Vagina (tissue), 2 donors: Measurements from ENCODE around the gene OR6K2. TPM values are rescaled to one million over a fixed set of nuclear protein-coding genes. Genes with fewer than 3 reads are reported as not detected.

Experiments
- DNase-seq, 2 donors: peaks; one replicate each; pipeline ENCODE4 v3.0.0-alpha.2; 2017; ENCODE audit errors: extremely low spot score in 2 of 2
- H3K27ac ChIP-seq: fragments of 200-600 bp; sonication (generic); one replicate; pipeline ENCODE4 v1.5.1; 2019
- H3K27me3 ChIP-seq: fragments of 200-600 bp; sonication (generic); one replicate; pipeline ENCODE4 v1.5.1; 2019
- H3K36me3 ChIP-seq, 2 donors: fragments of 200-600 bp; sonication (generic); one replicate each; pipeline ENCODE4 v1.5.1; 2017 to 2019
- H3K4me1 ChIP-seq: fragments of 200-600 bp; sonication (generic); one replicate; pipeline ENCODE4 v1.5.1; 2019
- H3K4me3 ChIP-seq, 2 donors: fragments of 200-600 bp; sonication (generic); 1 replicate in 1 of 2; 2 replicates in 1 of 2; pipeline ENCODE4 v1.5.1; 2016 to 2019
- H3K9me3 ChIP-seq: fragments of 200-600 bp; sonication (generic); one replicate; pipeline ENCODE4 v1.5.1; 2019
- CTCF ChIP-seq, 3 experiments: fragments of 450-650 bp in 2 of 3; fragments of 200-600 bp in 1 of 3; sonication (generic) in 1 of 3; IDR thresholded peaks; one replicate each; pipeline ENCODE4 v1.5.1; 2017 to 2019; ENCODE audit warnings: antibody characterized with exemption in 3 of 3, mild to moderate bottlenecking in 2 of 3, moderate library complexity in 2 of 3
- POLR2A ChIP-seq, 2 donors: fragments of 450-650 bp; IDR thresholded peaks; one replicate each; pipeline ENCODE4 v1.6.1; 2017; ENCODE audit warnings: antibody characterized with exemption in 2 of 2, mild to moderate bottlenecking in 2 of 2, moderate library complexity in 2 of 2
- POLR2AphosphoS5 ChIP-seq, 2 donors: sonication (generic); formaldehyde crosslinking; IDR thresholded peaks; one replicate each; pipeline ENCODE4 v1.9.0; 2017; ENCODE audit warnings: antibody characterized with exemption in 2 of 2, mild to moderate bottlenecking in 2 of 2, low read depth in 1 of 2; ENCODE audit not compliant: insufficient read depth in 1 of 2
- intact Hi-C: fragments of 100-400 bp; cut with DNase I; formaldehyde crosslinking; loops from one replicate; pipeline ENCODE4 v1.15.1; 2023
- total RNA-seq: library from RNA; depleted of rRNA; stranded (reverse); fragments of >200 nt; gene quantifications from one replicate; pipeline ENCODE4 v1.2.3, GENCODE V29; 2016

The OR6K2 gene
- total RNA-seq, 1 donor from 2014 or later, result not detected

- DNase-seq, result no peak
- Histone ChIP-seq H3K4me1 (no peaks in the 10 kb centered on the region), H3K27ac (no peak within 1 kb of the TSS), H3K4me3 (no peak within 1 kb of the TSS), H3K36me3 (no peaks in the 10 kb centered on the region), H3K27me3 (no peaks in the 10 kb centered on the region), H3K9me3 (no peaks in the 10 kb centered on the region)
- intact Hi-C loops, result no loop called here
- no peak for TF ChIP-seq POLR2AphosphoS5 (IDR thresholded peaks at IDR 0.05; ENCODE audit: insufficient read depth in 1 of 2, low read depth in 1 of 2)
- no peak for TF ChIP-seq CTCF (IDR thresholded peaks at IDR 0.05)
- no peak for TF ChIP-seq POLR2A (IDR thresholded peaks at IDR 0.05)
These were observed 14.1 kb downstream of the OR6K2 start, which contains the start of gene SPTA1 for GRCh38 chr1:158686111-158687009. Gene SPTA1 (minus strand): TSS chr1:158686715. CDS start chr1:158686517, 198 bp downstream.

DNA sequence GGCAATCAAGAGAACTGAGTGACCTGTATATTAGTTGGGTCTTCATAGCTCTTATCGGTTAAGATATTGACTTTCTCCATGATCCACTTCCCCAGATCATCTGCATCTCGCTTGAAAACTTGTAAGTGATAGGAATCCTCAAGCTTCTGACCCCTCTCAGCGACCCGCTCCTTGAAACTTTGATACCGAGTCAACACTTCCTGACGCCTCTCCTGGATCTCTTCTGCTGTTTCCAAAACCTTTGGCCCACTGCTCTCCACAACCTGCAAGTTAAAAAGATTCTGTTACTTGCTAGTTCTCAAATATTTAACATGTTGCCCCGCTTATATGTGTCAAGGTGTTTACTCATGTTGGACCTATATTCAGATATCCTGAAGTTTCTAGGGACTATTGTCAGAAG, 15.4 kb downstream of the OR6K2 start:
- H3K4me1 ChIP-seq, result no peaks in the 10 kb centered on the region
- intact Hi-C loops, result no loop called here
- H3K27ac ChIP-seq, result no peak overlapping the region
- H3K4me3 ChIP-seq, result no peak overlapping the region
- DNase-seq, result no peak
- H3K27me3 ChIP-seq, result no peaks in the 10 kb centered on the region
- H3K9me3 ChIP-seq, result no peaks in the 10 kb centered on the region
- H3K36me3 ChIP-seq, result no peaks in the 10 kb centered on the region
- TF ChIP-seq CTCF (IDR thresholded peaks at IDR 0.05), result no peak
- no peak for TF ChIP-seq POLR2A (IDR thresholded peaks at IDR 0.05)
- TF ChIP-seq POLR2AphosphoS5 (IDR thresholded peaks at IDR 0.05; ENCODE audit: insufficient read depth in 1 of 2, low read depth in 1 of 2), result no peak

DNA sequence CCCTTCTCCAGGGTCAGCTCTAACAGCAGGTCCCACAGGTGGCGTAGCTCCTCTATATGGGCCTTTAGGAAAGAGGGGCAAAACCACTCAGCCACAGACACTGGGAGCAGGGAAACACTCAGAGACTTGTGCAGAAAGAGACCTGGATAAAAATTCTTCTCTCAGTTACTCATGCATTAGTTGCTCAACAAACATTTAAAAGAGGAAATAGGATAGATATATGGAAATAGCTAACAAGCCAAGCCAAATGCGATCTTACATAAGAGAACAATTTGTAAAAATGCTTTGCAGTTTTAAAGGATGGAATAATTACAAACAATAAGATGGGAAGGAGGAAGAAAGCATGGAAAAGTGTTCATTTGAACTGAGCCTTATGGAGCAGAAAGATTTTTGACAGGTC, 18.8 kb downstream of the OR6K2 start:
- Histone ChIP-seq H3K9me3 (no peaks in the 10 kb centered on the region), H3K27me3 (no peaks in the 10 kb centered on the region), H3K4me1 (no peaks in the 10 kb centered on the region), H3K27ac (no peak overlapping the region), H3K4me3 (no peak overlapping the region), H3K36me3 (no peaks in the 10 kb centered on the region)
- intact Hi-C loops, result no loop called here
- TF ChIP-seq POLR2A (IDR thresholded peaks at IDR 0.05) (no peak), POLR2AphosphoS5 (IDR thresholded peaks at IDR 0.05; ENCODE audit: insufficient read depth in 1 of 2, low read depth in 1 of 2) (no peak), CTCF (IDR thresholded peaks at IDR 0.05) (no peak)
- no peak for DNase-seq

- Histone ChIP-seq H3K27me3 (no peaks in the 10 kb centered on the region), H3K27ac (no peak overlapping the region), H3K4me1 (no peaks in the 10 kb centered on the region), H3K36me3 (no peaks in the 10 kb centered on the region), H3K9me3 (no peaks in the 10 kb centered on the region), H3K4me3 (no peak overlapping the region)
- no peak for TF ChIP-seq CTCF (IDR thresholded peaks at IDR 0.05)
- no peak for TF ChIP-seq POLR2AphosphoS5 (IDR thresholded peaks at IDR 0.05; ENCODE audit: insufficient read depth in 1 of 2, low read depth in 1 of 2)
- TF ChIP-seq POLR2A (IDR thresholded peaks at IDR 0.05), result no peak
- DNase-seq, result no peak
- intact Hi-C loops, result no loop called here
These were observed 21.2 kb downstream of the OR6K2 start for GRCh38 chr1:158679289-158679688.
